A549 (cell line): Measurements from ENCODE around the gene SAG. TPM values are rescaled to one million over a fixed set of nuclear protein-coding genes. Genes with fewer than 3 reads are reported as not detected.
A peak's percentile ranks its signal among the peaks of the same experiment; 100 is the strongest.

Experiments
- ATAC-seq, 2 experiments: fragments of 200-7000 bp in 1 of 2; fragments of >200 bp in 1 of 2; cut with Nextera tagmentation in 1 of 2; cut with Tn5 transposase in 1 of 2; 3 replicates each; pipeline versions ENCODE4 v1.8.0 to v1.9.1; 2018 to 2020; ENCODE audit warnings: mild to moderate bottlenecking in 1 of 2, moderate library complexity in 1 of 2
- CTCF ChIA-PET: fragments of 300-600 bp; sonication (Branson Sonifier 250); formaldehyde crosslinking; extraction: SDS; loops from one replicate; lab custom pipeline; 2021; ENCODE audit warnings: antibody characterized with exemption, inconsistent platforms; lab: Yijun Ruan, JAX
- POLR2A ChIA-PET: fragments of 350-600 bp; formaldehyde crosslinking; extraction: SDS; loops from one replicate; lab custom pipeline; 2021; ENCODE audit warnings: antibody characterized with exemption, inconsistent platforms; lab: Yijun Ruan, JAX
- DNase-seq, 2 experiments: peaks; one replicate each; pipeline versions ENCODE4 v3.0.0 to v3.0.0-alpha.2; 2011 to 2016; ENCODE audit warnings: low read depth in 1 of 2, low spot score in 1 of 2
- FAIRE-seq: peaks from 2 replicates; lab custom pipeline; 2011; peaks lifted over from hg19 to GRCh38; lab: Jason Lieb, UNC
- H3K27ac ChIP-seq, 2 experiments: fragments of >200 bp; sonication (Bioruptor Twin); formaldehyde crosslinking; 3 replicates each; pipeline ENCODE4 v1.5.1; 2016 to 2017
- H3K4me1 ChIP-seq: fragments of >200 bp; sonication (Bioruptor Twin); formaldehyde crosslinking; 3 replicates; pipeline ENCODE4 v1.6.1; 2016
- H3K4me2 ChIP-seq: fragments of >200 bp; sonication (Bioruptor Twin); formaldehyde crosslinking; 3 replicates; pipeline ENCODE4 v1.6.1; 2016
- H3K4me3 ChIP-seq: fragments of >200 bp; sonication (Bioruptor Twin); formaldehyde crosslinking; 3 replicates; pipeline ENCODE4 v1.5.1; 2016
- H3K9me3 ChIP-seq: fragments of >200 bp; sonication (Bioruptor Twin); formaldehyde crosslinking; 3 replicates; pipeline ENCODE4 v1.6.1; 2016
- BHLHE40 ChIP-seq: IDR thresholded peaks from 2 replicates; pipeline ENCODE4 v1.6.1; 2012; ENCODE audit warnings: low read depth, low read length, inconsistent platforms
- CBX8 ChIP-seq: fragments of 200-600 bp; sonication (generic); IDR thresholded peaks from 2 replicates; pipeline ENCODE4 v1.6.1; 2016
- CEBPB ChIP-seq, 2 experiments: fragments of >200 bp in 1 of 2; sonication (Bioruptor Twin) in 1 of 2; formaldehyde crosslinking in 1 of 2; IDR thresholded peaks; 2 replicates each; pipeline ENCODE4 v1.6.1; 2012 to 2016
- CTCF ChIP-seq: fragments of >200 bp; sonication (Bioruptor Twin); formaldehyde crosslinking; IDR thresholded peaks from 3 replicates; pipeline ENCODE4 v1.5.1; 2016
- EHF ChIP-seq: fragments of 250-450 bp; sonication (Bioruptor Pico); IDR thresholded peaks from 2 replicates; pipeline ENCODE4 v1.5.0; 2020; ENCODE audit warnings: mild to moderate bottlenecking
- ESRRA ChIP-seq: fragments of 150-350 bp; IDR thresholded peaks from 2 replicates; pipeline ENCODE4 v1.6.1; 2014; ENCODE audit warnings: mild to moderate bottlenecking, low read length, borderline replicate concordance
- FOSL2 ChIP-seq, 2 experiments: fragments of 450-650 bp in 1 of 2; fragments of >200 bp in 1 of 2; sonication (Bioruptor Twin) in 1 of 2; formaldehyde crosslinking; IDR thresholded peaks; 2 replicates each; pipeline versions ENCODE4 v1.5.0 to v1.6.1; 2016 to 2020; ENCODE audit warnings: mild to moderate bottlenecking in 1 of 2, moderate library complexity in 1 of 2
- FOXS1 ChIP-seq: fragments of 250-450 bp; sonication (Bioruptor Pico); IDR thresholded peaks from 2 replicates; pipeline ENCODE4 v1.5.0; 2020; ENCODE audit warnings: mild to moderate bottlenecking, moderate library complexity
- GATA3 ChIP-seq: IDR thresholded peaks from 2 replicates; pipeline ENCODE4 v1.6.1; 2012; ENCODE audit warnings: borderline replicate concordance
- HDAC2 ChIP-seq: fragments of 200-600 bp; sonication (generic); IDR thresholded peaks from 2 replicates; pipeline ENCODE4 v1.6.1; 2016
- HOXA7 ChIP-seq: fragments of 250-450 bp; sonication (Bioruptor Pico); IDR thresholded peaks from 2 replicates; pipeline ENCODE4 v1.5.0; 2020; ENCODE audit warnings: mild to moderate bottlenecking, moderate library complexity
- HOXB13 ChIP-seq: fragments of 250-450 bp; sonication (Bioruptor Pico); IDR thresholded peaks from 2 replicates; pipeline ENCODE4 v1.5.0; 2020; ENCODE audit warnings: low read depth, mild to moderate bottlenecking, moderate library complexity
- HOXB5 ChIP-seq: fragments of 250-450 bp; sonication (Bioruptor Pico); IDR thresholded peaks from 2 replicates; pipeline ENCODE4 v1.5.0; 2020; ENCODE audit warnings: mild to moderate bottlenecking, moderate library complexity
- NFE2L2 ChIP-seq: fragments of 150-350 bp; conservative IDR thresholded peaks from 2 replicates; pipeline ENCODE4 v1.6.1; 2014; ENCODE audit warnings: low read length
- NPAS2 ChIP-seq: fragments of 250-450 bp; sonication (Bioruptor Pico); IDR thresholded peaks from 2 replicates; pipeline ENCODE4 v1.8.0; 2022; ENCODE audit warnings: mild to moderate bottlenecking, moderate library complexity, borderline replicate concordance
- NR3C1 ChIP-seq: fragments of >200 bp; sonication (Bioruptor Twin); formaldehyde crosslinking; IDR thresholded peaks from 3 replicates; pipeline ENCODE4 v1.6.1; 2017
- PHF8 ChIP-seq: fragments of 200-600 bp; sonication (generic); IDR thresholded peaks from 2 replicates; pipeline ENCODE4 v1.6.1; 2016; ENCODE audit warnings: low read depth, mild to moderate bottlenecking, antibody characterized with exemption, moderate library complexity, borderline replicate concordance
- RAD21 ChIP-seq, 2 experiments: fragments of >200 bp in 1 of 2; sonication (Bioruptor Twin) in 1 of 2; formaldehyde crosslinking in 1 of 2; IDR thresholded peaks in 1 of 2; conservative IDR thresholded peaks in 1 of 2; 2 replicates in 1 of 2; 3 replicates in 1 of 2; pipeline ENCODE4 v1.6.1; 2012 to 2018; ENCODE audit warnings: inconsistent platforms in 1 of 2
- RARB ChIP-seq: fragments of 250-450 bp; sonication (Bioruptor Pico); IDR thresholded peaks from 2 replicates; pipeline ENCODE4 v1.8.0; 2021; ENCODE audit warnings: mild to moderate bottlenecking, moderate library complexity
- RFX5 ChIP-seq: fragments of 450-650 bp; IDR thresholded peaks from 2 replicates; pipeline ENCODE4 v1.7.1; 2014; ENCODE audit warnings: antibody characterized with exemption, mild to moderate bottlenecking, moderate library complexity
- SREBF2 ChIP-seq: fragments of 450-650 bp; IDR thresholded peaks from 2 replicates; pipeline ENCODE4 v1.6.1; 2014; ENCODE audit warnings: mild to moderate bottlenecking, moderate library complexity
- TFCP2L1 ChIP-seq: fragments of 250-450 bp; sonication (Bioruptor Pico); IDR thresholded peaks from 2 replicates; pipeline ENCODE4 v1.5.0; 2021; ENCODE audit warnings: mild to moderate bottlenecking
- ZFP36 ChIP-seq: fragments of 450-650 bp; IDR thresholded peaks from 2 replicates; pipeline ENCODE4 v1.6.1; 2014; ENCODE audit warnings: borderline replicate concordance; ENCODE audit not compliant: partially characterized antibody
- WGBS: methylation state at CpG from one replicate; pipeline ENCODE4 v1.1.6; 2017; ENCODE audit errors: missing lambda C conversion rate; 5-methylcytosine and 5-hydroxymethylcytosine counted together
- polyA plus RNA-seq, 4 experiments: library from polyadenylated mRNA; depleted of rRNA in 3 of 4; stranded (reverse); fragments of >200 nt; fragmentation: RNase III in 1 of 4; extraction: RNeasy Plus Mini Kit Qiagen cat#74134 plus additional on column Dnase treatment in 1 of 4; gene quantifications; 2 replicates in 3 of 4; 3 replicates in 1 of 4; pipeline ENCODE4 v1.2.3, GENCODE V29; 2011 to 2017
- TF ChIP-seq, protein P1 (sequence below): fragments of 150-350 bp; IDR thresholded peaks from 2 replicates; pipeline ENCODE4 v1.6.1; 2014; ENCODE audit warnings: low read depth, mild to moderate bottlenecking, low read length
- TF ChIP-seq, protein P2 (sequence below): fragments of 200-600 bp; sonication (generic); IDR thresholded peaks from 2 replicates; pipeline ENCODE4 v1.6.1; 2016; ENCODE audit warnings: antibody characterized with exemption, mild to moderate bottlenecking, moderate library complexity

The SAG gene
- polyA plus RNA-seq, 2 of the 4 experiments (the other 2 are of a cell fraction): not detected

DNA sequence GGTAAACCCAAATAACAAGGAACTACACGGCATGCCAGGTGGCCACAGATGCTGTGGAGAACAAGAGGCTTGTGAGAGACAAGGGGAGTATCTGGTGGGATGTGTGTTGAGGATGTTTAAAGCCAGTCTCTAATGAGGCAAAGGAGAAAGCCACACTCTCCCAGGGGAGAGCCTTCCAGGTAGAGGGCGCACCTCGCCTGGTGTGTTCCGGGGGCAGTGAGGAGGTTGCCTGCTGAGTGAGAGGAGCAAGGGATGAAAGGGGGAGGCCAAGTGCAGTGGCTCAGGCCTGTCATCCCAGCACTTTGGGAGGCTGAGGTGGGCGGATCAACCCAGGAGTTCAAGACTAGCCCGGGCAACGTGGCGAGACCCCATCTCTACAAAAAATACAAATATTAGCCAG lies 16.2 kb downstream of the SAG start:
- H3K9me3 ChIP-seq: no peaks in the 10 kb centered on the region
- DNase-seq: no peak
- no peaks in the 10 kb centered on the region for H3K4me1 ChIP-seq
- POLR2A ChIA-PET: no interaction called here
- no peak for FAIRE-seq
- H3K27ac ChIP-seq: no peak overlapping the region
- TF ChIP-seq RARB: no peak
- TF ChIP-seq RAD21 (conservative IDR thresholded peaks at IDR 0.05 in 1 of 2, IDR thresholded peaks at IDR 0.05 in 1 of 2): no peak
- TF ChIP-seq HDAC2: no peak
- no peak for TF ChIP-seq RFX5
- no peak for TF ChIP-seq BHLHE40
- TF ChIP-seq CEBPB (IDR thresholded peaks at IDR 0.05): no peak
- TF ChIP-seq, all 56 proteins: peak for 0
- Histone ChIP-seq H3K4me3 (no peak overlapping the region), H3K4me2 (no peak overlapping the region)
- CTCF ChIA-PET: interaction anchor here (1.5 kb wide), 1 partner anchor 10 kb away, joined by 5 read pairs; no protein-coding TSS in a partner anchor
- peak in 1 of 2 experiments; percentile 27; a peak in 2 of 6 replicates for ATAC-seq
- WGBS: 80% methylated on average over 8 of the region's 8 CpGs

DNA sequence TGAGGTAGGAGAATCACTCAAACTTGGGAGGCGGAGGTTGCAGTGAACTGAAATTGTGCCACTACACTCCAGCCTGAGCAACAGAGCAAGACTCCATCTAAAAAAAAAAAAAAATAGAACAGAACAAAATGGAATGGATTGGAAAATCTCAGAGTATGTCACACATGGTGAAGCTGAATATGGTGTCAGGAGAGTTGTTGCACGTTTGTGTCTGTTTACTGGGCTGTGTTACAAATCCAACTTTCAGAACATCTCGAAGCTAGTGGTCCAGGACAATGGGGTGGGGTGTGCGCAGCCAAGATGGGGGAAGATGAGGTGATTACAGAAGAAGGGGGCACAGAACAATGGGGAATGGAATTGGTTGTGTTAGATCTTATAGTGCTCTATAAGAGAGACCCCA lies 17.6 kb downstream of the SAG start:
- ChIA-PET CTCF (no interaction called here), POLR2A (no interaction called here)
- WGBS: 64% methylated on average over 4 of the region's 4 CpGs
- Histone ChIP-seq H3K4me2 (no peak overlapping the region), H3K27ac (no peak overlapping the region), H3K4me3 (no peak overlapping the region), H3K9me3 (no peaks in the 10 kb centered on the region), H3K4me1 (no peaks in the 10 kb centered on the region)
- TF ChIP-seq NPAS2 (CRISPR knock-in tag) (no peak), ESRRA (no peak), CBX8 (no peak), CTCF (no peak), PHF8 (no peak), HOXB5 (CRISPR knock-in tag) (no peak), HOXA7 (no peak), RFX5 (no peak), GATA3 (no peak), TFCP2L1 (CRISPR knock-in tag) (no peak), ZFP36 (no peak)
- TF ChIP-seq, protein P1, sequence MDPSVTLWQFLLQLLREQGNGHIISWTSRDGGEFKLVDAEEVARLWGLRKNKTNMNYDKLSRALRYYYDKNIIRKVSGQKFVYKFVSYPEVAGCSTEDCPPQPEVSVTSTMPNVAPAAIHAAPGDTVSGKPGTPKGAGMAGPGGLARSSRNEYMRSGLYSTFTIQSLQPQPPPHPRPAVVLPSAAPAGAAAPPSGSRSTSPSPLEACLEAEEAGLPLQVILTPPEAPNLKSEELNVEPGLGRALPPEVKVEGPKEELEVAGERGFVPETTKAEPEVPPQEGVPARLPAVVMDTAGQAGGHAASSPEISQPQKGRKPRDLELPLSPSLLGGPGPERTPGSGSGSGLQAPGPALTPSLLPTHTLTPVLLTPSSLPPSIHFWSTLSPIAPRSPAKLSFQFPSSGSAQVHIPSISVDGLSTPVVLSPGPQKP: no peak
- TF ChIP-seq, protein P2, sequence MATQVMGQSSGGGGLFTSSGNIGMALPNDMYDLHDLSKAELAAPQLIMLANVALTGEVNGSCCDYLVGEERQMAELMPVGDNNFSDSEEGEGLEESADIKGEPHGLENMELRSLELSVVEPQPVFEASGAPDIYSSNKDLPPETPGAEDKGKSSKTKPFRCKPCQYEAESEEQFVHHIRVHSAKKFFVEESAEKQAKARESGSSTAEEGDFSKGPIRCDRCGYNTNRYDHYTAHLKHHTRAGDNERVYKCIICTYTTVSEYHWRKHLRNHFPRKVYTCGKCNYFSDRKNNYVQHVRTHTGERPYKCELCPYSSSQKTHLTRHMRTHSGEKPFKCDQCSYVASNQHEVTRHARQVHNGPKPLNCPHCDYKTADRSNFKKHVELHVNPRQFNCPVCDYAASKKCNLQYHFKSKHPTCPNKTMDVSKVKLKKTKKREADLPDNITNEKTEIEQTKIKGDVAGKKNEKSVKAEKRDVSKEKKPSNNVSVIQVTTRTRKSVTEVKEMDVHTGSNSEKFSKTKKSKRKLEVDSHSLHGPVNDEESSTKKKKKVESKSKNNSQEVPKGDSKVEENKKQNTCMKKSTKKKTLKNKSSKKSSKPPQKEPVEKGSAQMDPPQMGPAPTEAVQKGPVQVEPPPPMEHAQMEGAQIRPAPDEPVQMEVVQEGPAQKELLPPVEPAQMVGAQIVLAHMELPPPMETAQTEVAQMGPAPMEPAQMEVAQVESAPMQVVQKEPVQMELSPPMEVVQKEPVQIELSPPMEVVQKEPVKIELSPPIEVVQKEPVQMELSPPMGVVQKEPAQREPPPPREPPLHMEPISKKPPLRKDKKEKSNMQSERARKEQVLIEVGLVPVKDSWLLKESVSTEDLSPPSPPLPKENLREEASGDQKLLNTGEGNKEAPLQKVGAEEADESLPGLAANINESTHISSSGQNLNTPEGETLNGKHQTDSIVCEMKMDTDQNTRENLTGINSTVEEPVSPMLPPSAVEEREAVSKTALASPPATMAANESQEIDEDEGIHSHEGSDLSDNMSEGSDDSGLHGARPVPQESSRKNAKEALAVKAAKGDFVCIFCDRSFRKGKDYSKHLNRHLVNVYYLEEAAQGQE: no peak
- FAIRE-seq (no peak), DNase-seq (no peak), ATAC-seq (no peak)

- DNase-seq: no peak
- no peak for ATAC-seq
- ChIA-PET POLR2A (no interaction called here), CTCF (no interaction called here)
- no peak overlapping the region for H3K4me3 ChIP-seq
- H3K9me3 ChIP-seq: no peaks in the 10 kb centered on the region
- no peak overlapping the region for H3K4me2 ChIP-seq
- H3K27ac ChIP-seq: no peak overlapping the region
- WGBS: 81% methylated on average over 10 of the region's 10 CpGs
- no peak for TF ChIP-seq SREBF2
- TF ChIP-seq NR3C1: no peak
- no peak for TF ChIP-seq NFE2L2
- no peak for TF ChIP-seq EHF
- TF ChIP-seq HOXB13 (CRISPR knock-in tag): no peak
- no peak for TF ChIP-seq HDAC2
- no peak for TF ChIP-seq FOSL2 (IDR thresholded peaks at IDR 0.05)
- TF ChIP-seq FOSL2 (CRISPR knock-in tag; IDR thresholded peaks at IDR 0.05): no peak
- TF ChIP-seq CBX8: no peak
- TF ChIP-seq FOXS1 (CRISPR knock-in tag): no peak
- TF ChIP-seq, all 56 proteins: peak for 0
- H3K4me1 ChIP-seq: no peaks in the 10 kb centered on the region
- no peak for FAIRE-seq
Observed at GRCh38 chr2:233325814-233326213, 18.2 kb downstream of the SAG start.
